ENCODE data around the gene LYPD6.
A peak's percentile ranks its signal among the peaks of the same experiment; 100 is the strongest.

LYPD6 gene

DNA sequence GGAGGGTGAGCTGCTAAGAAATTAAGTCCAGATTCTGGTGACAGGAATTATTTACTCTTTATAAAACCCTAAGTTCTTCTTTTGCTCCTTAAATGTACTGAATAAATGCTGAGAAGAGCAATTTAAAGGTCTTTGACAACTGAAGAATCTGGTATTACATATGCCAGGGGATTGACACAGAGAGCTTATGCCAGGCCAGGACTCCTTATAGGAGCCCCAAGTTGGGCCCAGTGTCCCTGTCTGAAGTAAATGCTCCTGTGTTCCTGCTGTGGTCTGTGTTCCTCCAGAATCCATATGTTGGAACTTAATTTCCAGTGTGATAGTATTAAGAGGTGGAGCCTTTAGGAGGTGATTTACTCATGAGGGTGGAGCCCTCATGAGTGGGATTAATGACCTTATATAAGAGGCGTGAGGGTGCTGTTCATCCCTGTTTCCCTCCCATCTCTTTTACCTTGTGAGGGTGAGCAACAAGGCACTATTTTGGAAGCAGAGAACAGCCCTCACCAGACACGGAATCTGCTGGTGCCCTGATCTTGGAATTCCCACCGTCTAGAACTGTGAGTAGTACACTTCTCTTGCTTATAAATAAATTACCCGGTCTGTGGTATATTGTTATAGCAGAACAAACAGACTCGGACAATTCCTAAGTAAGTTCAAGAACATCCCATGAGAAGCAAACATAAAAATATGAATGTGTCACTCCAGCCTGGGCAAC lies 39.8 kb downstream of the LYPD6 start:
- no peak for DNase-seq (ENCODE audit: low read depth, low spot score)
- Histone ChIP-seq H3K27me3 (ENCODE audit: control insufficient read depth, insufficient read depth, low read length) (no peaks in the 10 kb centered on the region), H3K4me1 (ENCODE audit: control insufficient read depth, insufficient read depth, low read length) (no peaks in the 10 kb centered on the region), H3K36me3 (ENCODE audit: control insufficient read depth, insufficient read depth, low read length) (no peaks in the 10 kb centered on the region), H3K27ac (ENCODE audit: low read length) (no peak overlapping the region), H3K9me3 (ENCODE audit: control insufficient read depth, insufficient read depth, low read length) (no peaks in the 10 kb centered on the region), H3K4me3 (ENCODE audit: low read length) (no peak overlapping the region)
- no CpG with 5 or more reads among the region's 5 CpGs for WGBS (ENCODE audit: insufficient coverage, insufficient read length)

DNA sequence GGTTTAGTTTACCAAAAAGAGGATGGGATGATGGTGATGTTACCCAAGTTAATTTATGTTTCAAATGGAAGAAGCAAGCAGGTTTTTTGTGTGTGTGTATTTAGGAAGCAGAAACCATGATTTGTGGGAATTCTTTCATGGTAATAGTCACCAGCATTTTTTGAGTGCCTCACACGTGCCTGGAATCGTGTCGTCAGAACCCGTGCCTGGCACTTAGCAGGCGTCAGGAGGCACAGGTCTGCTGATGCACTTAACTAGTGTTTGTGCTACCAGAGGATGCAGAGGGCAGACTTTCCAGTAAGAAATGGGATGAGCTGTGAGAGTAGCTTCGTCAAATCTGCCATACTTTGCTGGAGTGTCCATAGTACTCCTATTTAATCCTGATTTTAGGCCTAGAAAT lies 41.1 kb downstream of the LYPD6 start:
- Histone ChIP-seq H3K27ac (ENCODE audit: low read length) (no peak overlapping the region), H3K4me3 (ENCODE audit: low read length) (no peak overlapping the region), H3K36me3 (ENCODE audit: control insufficient read depth, insufficient read depth, low read length) (no peaks in the 10 kb centered on the region), H3K4me1 (ENCODE audit: control insufficient read depth, insufficient read depth, low read length) (no peaks in the 10 kb centered on the region), H3K9me3 (ENCODE audit: control insufficient read depth, insufficient read depth, low read length) (no peaks in the 10 kb centered on the region), H3K27me3 (ENCODE audit: control insufficient read depth, insufficient read depth, low read length) (no peaks in the 10 kb centered on the region)
- DNase-seq (ENCODE audit: low read depth, low spot score), result no peak
- no CpG with 5 or more reads among the region's 6 CpGs for WGBS (ENCODE audit: insufficient coverage, insufficient read length)

DNA sequence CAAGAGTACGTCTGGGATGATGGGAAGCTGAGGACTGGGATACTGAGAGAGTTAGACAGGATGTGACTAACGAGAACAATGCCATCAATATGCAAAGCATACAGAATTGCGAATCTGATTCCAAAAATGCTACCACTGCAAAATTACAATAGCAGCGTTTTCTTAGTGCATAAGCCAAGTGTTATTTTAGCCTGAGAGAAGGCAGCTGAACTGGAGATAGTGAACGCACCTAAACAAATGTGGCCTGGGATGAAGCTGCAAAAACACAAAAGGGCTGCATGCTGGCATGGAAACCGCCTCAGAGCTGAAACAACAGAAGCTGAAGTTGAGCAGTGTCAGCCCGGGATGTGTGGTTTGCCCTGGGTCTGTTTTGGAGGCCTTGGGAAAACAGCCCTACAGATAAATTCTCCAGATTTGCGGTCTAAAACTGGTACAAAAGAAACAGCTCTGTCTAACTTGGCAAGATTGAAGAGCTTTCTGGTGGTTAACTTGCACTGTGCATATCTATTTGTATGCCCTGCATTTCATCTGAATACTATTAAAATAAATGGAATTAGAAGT lies 45.5 kb downstream of the LYPD6 start:
- no peaks in the 10 kb centered on the region for H3K27me3 ChIP-seq (ENCODE audit: control insufficient read depth, insufficient read depth, low read length)
- H3K27ac ChIP-seq (ENCODE audit: low read length), result no peak overlapping the region
- no peak overlapping the region for H3K4me3 ChIP-seq (ENCODE audit: low read length)
- WGBS (ENCODE audit: insufficient coverage, insufficient read length), result no CpG with 5 or more reads among the region's 8 CpGs
- H3K36me3 ChIP-seq (ENCODE audit: control insufficient read depth, insufficient read depth, low read length), result no peaks in the 10 kb centered on the region
- DNase-seq (ENCODE audit: low read depth, low spot score), result no peak
- H3K9me3 ChIP-seq (ENCODE audit: control insufficient read depth, insufficient read depth, low read length), result no peaks in the 10 kb centered on the region
- H3K4me1 ChIP-seq (ENCODE audit: control insufficient read depth, insufficient read depth, low read length), result no peaks in the 10 kb centered on the region

DNA sequence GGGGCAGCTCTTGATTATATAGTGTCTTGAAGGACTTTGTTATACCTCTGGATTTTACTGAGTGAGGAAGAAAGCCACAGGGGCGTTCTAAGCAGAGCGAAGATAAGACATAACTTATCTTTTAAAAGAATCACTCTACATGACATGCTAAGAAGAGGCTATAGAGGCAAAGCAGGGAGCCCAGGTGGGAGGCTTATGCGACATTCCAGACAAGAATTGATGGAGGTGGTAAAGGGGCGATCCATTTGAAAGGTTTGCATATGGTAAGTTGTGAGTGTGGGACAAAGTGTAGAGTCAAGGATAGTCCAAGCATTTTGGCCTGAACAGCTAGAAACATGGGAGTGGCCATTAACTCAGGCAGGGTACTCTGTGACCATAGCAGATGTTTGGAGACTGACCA lies 49.8 kb downstream of the LYPD6 start:
- H3K27me3 ChIP-seq (ENCODE audit: control insufficient read depth, insufficient read depth, low read length), result no peaks in the 10 kb centered on the region
- H3K9me3 ChIP-seq (ENCODE audit: control insufficient read depth, insufficient read depth, low read length), result no peaks in the 10 kb centered on the region
- H3K36me3 ChIP-seq (ENCODE audit: control insufficient read depth, insufficient read depth, low read length), result no peaks in the 10 kb centered on the region
- H3K4me1 ChIP-seq (ENCODE audit: control insufficient read depth, insufficient read depth, low read length), result no peaks in the 10 kb centered on the region
- no peak for DNase-seq (ENCODE audit: low read depth, low spot score)
- H3K27ac ChIP-seq (ENCODE audit: low read length), result no peak overlapping the region
- no peak overlapping the region for H3K4me3 ChIP-seq (ENCODE audit: low read length)
- WGBS (ENCODE audit: insufficient coverage, insufficient read length), result no CpG with 5 or more reads among the region's 4 CpGs

DNA sequence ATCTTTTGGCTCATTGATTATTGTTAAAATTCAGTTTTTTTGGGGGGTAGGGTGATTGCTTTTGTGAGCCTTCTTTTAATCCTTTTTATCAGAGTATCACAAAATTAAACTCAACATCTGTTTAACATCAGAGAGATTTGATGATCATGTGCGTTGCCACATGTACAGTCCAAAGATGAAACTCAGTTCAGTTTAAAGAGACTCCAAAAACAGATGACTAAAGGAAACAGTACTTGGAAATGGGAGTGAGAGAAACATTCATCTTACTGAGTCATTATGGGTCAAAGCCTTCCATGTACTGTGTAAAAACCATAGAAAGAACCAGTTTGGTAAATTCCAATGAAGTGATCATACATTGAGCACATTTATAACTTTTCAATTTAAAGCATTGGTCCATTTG lies 53.0 kb downstream of the LYPD6 start:
- H3K27me3 ChIP-seq (ENCODE audit: control insufficient read depth, insufficient read depth, low read length), result no peaks in the 10 kb centered on the region
- no peaks in the 10 kb centered on the region for H3K36me3 ChIP-seq (ENCODE audit: control insufficient read depth, insufficient read depth, low read length)
- H3K4me3 ChIP-seq (ENCODE audit: low read length), result no peak overlapping the region
- H3K27ac ChIP-seq (ENCODE audit: low read length), result no peak overlapping the region
- H3K9me3 ChIP-seq (ENCODE audit: control insufficient read depth, insufficient read depth, low read length), result no peaks in the 10 kb centered on the region
- no peaks in the 10 kb centered on the region; the same call in 1 of the 2 replicates for H3K4me1 ChIP-seq (ENCODE audit: control insufficient read depth, insufficient read depth, low read length)
- DNase-seq (ENCODE audit: low read depth, low spot score), result no peak
- no CpG with 5 or more reads among the region's 1 CpG for WGBS (ENCODE audit: insufficient coverage, insufficient read length)

DNA sequence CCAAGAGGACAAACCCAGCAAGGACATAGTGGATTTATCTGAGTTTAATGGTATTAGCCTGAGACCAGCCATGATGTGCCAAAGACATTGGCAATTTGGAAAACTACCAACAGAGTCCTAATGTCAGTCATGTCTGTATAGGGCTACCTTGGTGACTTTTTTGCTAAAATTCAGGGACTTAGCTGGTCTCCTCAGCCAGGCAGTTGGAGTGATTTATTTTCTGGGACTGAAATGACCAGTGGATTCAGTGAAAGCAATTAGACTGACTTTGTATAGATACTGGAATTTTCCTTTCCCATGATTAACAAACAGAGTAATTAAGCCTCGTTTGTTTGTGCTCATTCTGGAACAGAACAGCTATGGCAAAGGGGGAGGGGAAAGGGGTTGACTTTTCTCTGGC lies 55.0 kb downstream of the LYPD6 start:
- Histone ChIP-seq H3K27me3 (ENCODE audit: control insufficient read depth, insufficient read depth, low read length) (no peaks in the 10 kb centered on the region), H3K4me1 (ENCODE audit: control insufficient read depth, insufficient read depth, low read length) (peaks cover 4% of the 10 kb centered on the region; the same call in 1 of the 2 replicates)
- WGBS (ENCODE audit: insufficient coverage, insufficient read length), result no CpG with 5 or more reads among the region's 1 CpG

DNA sequence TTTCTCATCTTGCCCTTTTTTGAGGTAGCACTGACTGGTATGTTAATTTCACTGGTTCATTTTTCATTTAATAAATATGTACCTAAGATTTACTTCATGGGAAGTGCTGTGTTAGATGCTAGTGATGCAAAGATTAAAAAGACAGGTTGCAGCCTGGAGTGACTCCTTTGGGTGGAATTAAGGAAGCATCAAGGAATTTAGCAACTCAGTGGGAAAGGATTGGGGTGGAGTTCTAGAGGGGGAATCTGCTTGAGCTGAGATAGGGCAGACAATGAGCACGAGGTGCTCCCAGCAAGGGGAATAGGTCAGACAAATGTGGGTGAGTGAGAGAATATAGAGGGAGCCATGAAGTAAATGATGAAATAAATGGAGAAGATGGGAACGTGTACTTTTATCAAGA lies 57.0 kb downstream of the LYPD6 start:
- no CpG with 5 or more reads among the region's 2 CpGs for WGBS (ENCODE audit: insufficient coverage, insufficient read length)
- Histone ChIP-seq H3K9me3 (ENCODE audit: control insufficient read depth, insufficient read depth, low read length) (no peaks in the 10 kb centered on the region), H3K36me3 (ENCODE audit: control insufficient read depth, insufficient read depth, low read length) (no peaks in the 10 kb centered on the region), H3K27ac (ENCODE audit: low read length) (no peak overlapping the region), H3K27me3 (ENCODE audit: control insufficient read depth, insufficient read depth, low read length) (no peaks in the 10 kb centered on the region), H3K4me3 (ENCODE audit: low read length) (no peak overlapping the region), H3K4me1 (ENCODE audit: control insufficient read depth, insufficient read depth, low read length) (peaks cover 4% of the 10 kb centered on the region; the same call in 1 of the 2 replicates)
- no peak for DNase-seq (ENCODE audit: low read depth, low spot score)

More for the DNA sequence above, 55.0 kb downstream of the LYPD6 start:
- no peaks in the 10 kb centered on the region for H3K36me3 ChIP-seq (ENCODE audit: control insufficient read depth, insufficient read depth, low read length)
- H3K9me3 ChIP-seq (ENCODE audit: control insufficient read depth, insufficient read depth, low read length), result no peaks in the 10 kb centered on the region
- H3K4me3 ChIP-seq (ENCODE audit: low read length), result no peak overlapping the region
- DNase-seq (ENCODE audit: low read depth, low spot score), result no peak
- no peak overlapping the region for H3K27ac ChIP-seq (ENCODE audit: low read length)

DNA sequence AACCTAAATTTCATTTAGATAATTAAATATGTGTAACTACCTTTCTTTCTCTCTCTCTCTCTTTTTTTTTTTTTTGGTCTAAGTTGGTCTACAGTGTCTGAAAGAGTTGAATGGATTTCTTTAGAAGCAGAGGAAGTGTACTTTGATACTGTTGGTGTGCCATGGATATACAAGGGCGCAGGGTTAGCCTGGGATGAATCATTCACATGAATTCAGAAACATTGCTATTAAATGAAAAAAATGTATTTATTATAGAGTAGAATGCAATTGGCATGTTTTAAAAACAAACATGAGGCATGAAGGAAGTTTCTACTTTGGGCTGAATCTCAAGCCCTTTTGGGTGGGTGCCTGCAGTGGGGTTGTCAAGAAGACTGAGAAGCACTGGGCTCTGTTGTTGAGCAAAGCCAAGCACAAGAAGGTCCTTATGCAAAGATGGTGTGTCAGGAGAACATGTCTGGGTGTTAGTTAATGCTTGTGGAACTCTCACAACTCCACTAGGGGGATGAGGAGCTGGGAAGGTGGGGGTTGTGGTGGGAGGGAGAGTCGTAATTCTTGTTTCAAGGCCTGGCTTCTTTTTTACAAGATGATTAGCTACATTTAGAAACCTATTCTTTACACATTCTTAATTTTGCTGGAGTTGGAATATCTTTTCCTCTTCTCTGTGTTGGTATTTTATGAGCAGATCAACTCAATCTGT lies 57.9 kb downstream of the LYPD6 start:
- Histone ChIP-seq H3K27ac (ENCODE audit: low read length) (no peak overlapping the region), H3K27me3 (ENCODE audit: control insufficient read depth, insufficient read depth, low read length) (no peaks in the 10 kb centered on the region), H3K9me3 (ENCODE audit: control insufficient read depth, insufficient read depth, low read length) (no peaks in the 10 kb centered on the region), H3K4me3 (ENCODE audit: low read length) (no peak overlapping the region), H3K36me3 (ENCODE audit: control insufficient read depth, insufficient read depth, low read length) (no peaks in the 10 kb centered on the region), H3K4me1 (ENCODE audit: control insufficient read depth, insufficient read depth, low read length) (peaks cover 4% of the 10 kb centered on the region; the same call in 1 of the 2 replicates)
- DNase-seq (ENCODE audit: low read depth, low spot score), result peak; percentile 11
- WGBS (ENCODE audit: insufficient coverage, insufficient read length), result no CpG with 5 or more reads among the region's 2 CpGs

DNA sequence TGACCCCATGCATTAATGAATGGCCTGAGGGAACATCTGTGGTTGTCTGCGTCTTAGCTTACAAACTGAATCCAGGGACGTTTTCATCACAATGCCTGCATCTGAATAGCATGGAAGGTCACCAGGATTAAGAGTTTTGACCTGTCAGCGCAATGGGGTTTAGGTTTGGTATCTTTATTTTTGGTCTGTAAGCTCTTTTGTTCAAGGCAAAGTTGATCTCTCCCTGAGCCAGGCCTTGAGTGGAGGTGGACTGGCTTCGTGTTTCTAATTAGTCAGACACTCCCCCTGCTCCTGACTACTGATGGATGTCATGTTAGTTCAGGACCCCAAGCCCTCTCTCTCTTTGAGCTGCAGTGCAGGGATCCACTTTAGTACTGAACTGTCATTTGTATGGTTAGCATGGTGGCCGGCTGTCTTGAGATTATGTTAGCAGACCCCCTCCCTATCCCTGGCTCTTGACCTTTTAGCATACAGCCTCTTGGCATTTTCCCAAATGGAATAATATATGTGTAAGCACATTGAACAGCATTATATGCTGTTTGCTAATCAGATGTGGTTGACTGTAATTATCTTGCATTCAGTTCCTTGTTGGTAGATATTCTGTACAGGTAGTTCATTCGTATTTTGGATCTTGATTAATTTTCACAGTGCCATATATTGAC lies 59.2 kb downstream of the LYPD6 start:
- no peak overlapping the region for H3K27ac ChIP-seq (ENCODE audit: low read length)
- no peaks in the 10 kb centered on the region for H3K9me3 ChIP-seq (ENCODE audit: control insufficient read depth, insufficient read depth, low read length)
- no peaks in the 10 kb centered on the region for H3K27me3 ChIP-seq (ENCODE audit: control insufficient read depth, insufficient read depth, low read length)
- peaks cover 4% of the 10 kb centered on the region; the same call in 1 of the 2 replicates for H3K4me1 ChIP-seq (ENCODE audit: control insufficient read depth, insufficient read depth, low read length)
- no CpG with 5 or more reads among the region's 6 CpGs for WGBS (ENCODE audit: insufficient coverage, insufficient read length)
- DNase-seq (ENCODE audit: low read depth, low spot score), result no peak
- no peaks in the 10 kb centered on the region for H3K36me3 ChIP-seq (ENCODE audit: control insufficient read depth, insufficient read depth, low read length)
- H3K4me3 ChIP-seq (ENCODE audit: low read length), result no peak overlapping the region

DNA sequence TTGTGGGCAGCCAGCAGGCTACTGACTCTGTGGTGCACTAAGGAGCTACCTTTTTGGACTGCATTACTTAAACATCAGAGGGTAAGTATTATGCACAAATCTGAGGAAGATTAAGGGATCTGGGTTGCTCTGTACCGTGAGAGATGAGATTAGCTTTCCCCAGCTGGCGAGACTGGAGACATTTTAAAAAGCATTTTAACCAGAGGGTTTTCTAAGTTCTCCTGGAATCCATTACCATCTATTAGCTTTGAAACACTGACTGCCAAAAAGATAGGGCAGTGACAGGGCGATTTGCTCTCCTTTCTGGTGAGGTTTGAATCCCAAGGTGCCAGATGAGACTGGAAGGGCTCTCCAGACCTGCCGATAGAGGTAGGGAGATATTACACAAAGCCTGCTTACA lies 63.2 kb downstream of the LYPD6 start:
- H3K27me3 ChIP-seq (ENCODE audit: control insufficient read depth, insufficient read depth, low read length), result no peaks in the 10 kb centered on the region; the same call in 1 of the 2 replicates
- H3K4me1 ChIP-seq (ENCODE audit: control insufficient read depth, insufficient read depth, low read length), result peaks cover 4% of the 10 kb centered on the region; the same call in 1 of the 2 replicates
- no peak overlapping the region for H3K27ac ChIP-seq (ENCODE audit: low read length)
- no peak overlapping the region for H3K4me3 ChIP-seq (ENCODE audit: low read length)
- H3K36me3 ChIP-seq (ENCODE audit: control insufficient read depth, insufficient read depth, low read length), result no peaks in the 10 kb centered on the region
- no CpG with 5 or more reads among the region's 4 CpGs for WGBS (ENCODE audit: insufficient coverage, insufficient read length)
- no peaks in the 10 kb centered on the region for H3K9me3 ChIP-seq (ENCODE audit: control insufficient read depth, insufficient read depth, low read length)
- no peak for DNase-seq (ENCODE audit: low read depth, low spot score)
